K562 (cell line): ENCODE data around the gene TLE3. TPM values are rescaled to one million over a fixed set of nuclear protein-coding genes. Genes with fewer than 3 reads are reported as not detected.

Experiments used
- ATAC-seq: fragments of 200-7000 bp; cut with Tn5 transposase; 3 replicates; pipeline ENCODE4 v1.9.1; 2020; ENCODE audit warnings: moderate library complexity
- BruUV-seq: library from RNA; stranded (reverse); fragments of 400-500 nt; replicated peaks from 2 replicates; lab custom pipeline; 2021; lab: Mats Ljungman, UMichigan
- CTCF ChIA-PET: fragments of 300-600 bp; formaldehyde crosslinking; extraction: SDS; loops from one replicate; lab custom pipeline; 2021; ENCODE audit warnings: low intra/inter-chr PET ratio; lab: Yijun Ruan, JAX
- POLR2A ChIA-PET: fragments of 300-600, 350-650 bp; sonication (Branson Sonifier 250); formaldehyde crosslinking; extraction: SDS; loops from one replicate; lab custom pipeline; 2021; ENCODE audit warnings: antibody characterized with exemption, inconsistent platforms; lab: Yijun Ruan, JAX
- DNase-seq, 4 experiments: peaks; one replicate each; pipeline versions ENCODE4 v3.0.0 to v3.0.0-alpha.2; 2011 to 2018; ENCODE audit warnings: low spot score in 3 of 4, mixed read lengths in 3 of 4; ENCODE audit errors: extremely low read depth in 1 of 4
- FAIRE-seq: peaks from 2 replicates; lab custom pipeline; 2011; peaks lifted over from hg19 to GRCh38; lab: Jason Lieb, UNC
- H2AFZ ChIP-seq: 2 replicates; pipeline ENCODE4 v1.6.0; 2011; ENCODE audit warnings: low read depth, low read length, control low read depth, inconsistent platforms
- H3K27ac ChIP-seq: fragments of 200-600 bp; 3 replicates; pipeline ENCODE4 v1.8.0; 2011; ENCODE audit warnings: low read depth, mild to moderate bottlenecking, control low read depth, inconsistent platforms, low read length, moderate library complexity, mixed read lengths; ENCODE audit errors: extremely low read depth
- H3K27me3 ChIP-seq, 2 experiments: fragments of 300-600 bp in 1 of 2; 2 replicates in 1 of 2; 3 replicates in 1 of 2; pipeline versions ENCODE4 v1.6.0 to v1.8.0; 2011; ENCODE audit warnings: inconsistent platforms in 2 of 2, low read length in 2 of 2, mild to moderate bottlenecking in 1 of 2, mixed read lengths in 1 of 2, moderate library complexity in 1 of 2; ENCODE audit not compliant: control insufficient read depth in 2 of 2, insufficient read depth in 2 of 2
- H3K36me3 ChIP-seq: fragments of 300-600 bp; 3 replicates; pipeline ENCODE4 v1.8.0; 2011; ENCODE audit warnings: mild to moderate bottlenecking, low read length, inconsistent platforms; ENCODE audit not compliant: control insufficient read depth, insufficient read depth
- H3K4me1 ChIP-seq, 2 experiments: fragments of 200-600 bp in 1 of 2; replicated peaks in 1 of 2; 2 replicates in 1 of 2; 3 replicates in 1 of 2; pipeline versions ENCODE4 v1.5.1 to v1.8.0; 2011; ENCODE audit warnings: inconsistent platforms in 2 of 2, low read length in 2 of 2, mild to moderate bottlenecking in 1 of 2, mixed read lengths in 1 of 2, moderate library complexity in 1 of 2; ENCODE audit not compliant: control insufficient read depth in 2 of 2, insufficient read depth in 2 of 2
- H3K4me2 ChIP-seq: 2 replicates; pipeline ENCODE4 v1.6.1; 2011; ENCODE audit warnings: low read length, control low read depth, inconsistent platforms, mixed read lengths; ENCODE audit not compliant: insufficient read depth
- H3K4me3 ChIP-seq: fragments of 200-600 bp; sonication (generic), shearing (Covaris generic); 2 replicates; pipeline ENCODE4 v1.5.1; 2016; ENCODE audit warnings: control low read depth, inconsistent platforms
- H3K79me2 ChIP-seq: fragments of 200-600 bp; 3 replicates; pipeline ENCODE4 v1.8.0; 2011; ENCODE audit warnings: low read length, inconsistent platforms; ENCODE audit not compliant: control insufficient read depth, insufficient read depth
- H3K9ac ChIP-seq, 2 experiments: 2 replicates each; pipeline versions ENCODE4 v1.6.0 to v1.6.1; 2011; ENCODE audit warnings: low read depth in 2 of 2, low read length in 2 of 2, control low read depth in 1 of 2, inconsistent platforms in 1 of 2, mild to moderate bottlenecking in 1 of 2, mixed read lengths in 1 of 2; ENCODE audit not compliant: insufficient read depth in 1 of 2
- H3K9me1 ChIP-seq: one replicate; pipeline ENCODE4 v1.6.0; 2011; ENCODE audit warnings: inconsistent platforms, mild to moderate bottlenecking, low read length, moderate library complexity; ENCODE audit not compliant: control insufficient read depth, insufficient read depth
- H3K9me3 ChIP-seq: replicated peaks from 2 replicates; pipeline ENCODE4 v1.5.1; 2011; ENCODE audit warnings: low read depth, low read length, inconsistent platforms; ENCODE audit not compliant: control insufficient read depth, insufficient read depth
- H4K20me1 ChIP-seq: replicated peaks from 2 replicates; pipeline ENCODE4 v1.6.1; 2011; ENCODE audit warnings: low read length, inconsistent platforms, mixed read lengths; ENCODE audit not compliant: control insufficient read depth, insufficient read depth
- ASH1L ChIP-seq: fragments of 450-650 bp; IDR thresholded peaks from 2 replicates; pipeline ENCODE4 v1.6.1; 2018; ENCODE audit warnings: borderline replicate concordance, mild to moderate bottlenecking, low read depth; ENCODE audit not compliant: partially characterized antibody
- CHD1 ChIP-seq: fragments of 200-600 bp; sonication (generic); IDR thresholded peaks from one replicate; pipeline ENCODE4 v1.6.1; 2012; ENCODE audit warnings: mild to moderate bottlenecking, moderate library complexity, low read length, inconsistent platforms
- NONO ChIP-seq, 2 experiments: fragments of 200-400 bp in 1 of 2; fragments of 450-650 bp in 1 of 2; formaldehyde crosslinking in 1 of 2; IDR thresholded peaks; 2 replicates each; pipeline ENCODE4 v1.6.1; 2017; ENCODE audit warnings: low read depth in 2 of 2, mild to moderate bottlenecking in 2 of 2, moderate library complexity in 2 of 2, low read length in 1 of 2
- PHF8 ChIP-seq: fragments of 200-600 bp; sonication (generic); IDR thresholded peaks from 2 replicates; pipeline ENCODE4 v1.6.1; 2012; ENCODE audit warnings: mixed run types, mild to moderate bottlenecking, inconsistent platforms, low read length, moderate library complexity, borderline replicate concordance
- RFX7 ChIP-seq: fragments of 250-450 bp; sonication (Bioruptor Pico); IDR thresholded peaks from 2 replicates; pipeline ENCODE4 v1.5.1; 2021; ENCODE audit warnings: mild to moderate bottlenecking
- WGBS: fragments of 100-300 bp; shearing (Covaris generic); methylation state at CpG from one replicate; pipeline ENCODE4 v1.1.6; 2016; ENCODE audit warnings: low coverage, mixed read lengths; ENCODE audit not compliant: insufficient coverage; ENCODE audit errors: missing lambda C conversion rate; 5-methylcytosine and 5-hydroxymethylcytosine counted together
- in situ Hi-C: fragments of 300-500 bp; cut with MboI; formaldehyde crosslinking; loops from 4 replicates; pipeline ENCODE4 v1.15.0; 2018; ENCODE audit warnings: inconsistent platforms, mixed read lengths
- intact Hi-C: fragments of 100-400 bp; cut with micrococcal nuclease; formaldehyde crosslinking; loops from 2 replicates; pipeline ENCODE4 v1.14.2; 2022
- polyA plus RNA-seq, 8 experiments: library from polyadenylated mRNA; depleted of rRNA in 4 of 8; stranded (reverse) in 5 of 8; unstranded in 3 of 8; fragments of >200 nt; fragmentation: Nextera tagmentation in 2 of 8; fragmentation: Illumina TruSeq in 1 of 8; extraction: Ambion mirVana in 2 of 8; extraction: Trizol in 1 of 8; gene quantifications; 2 replicates each; pipeline versions ENCODE4 v1.2.1 to v1.2.3, GENCODE V29; 2011 to 2014; ENCODE audit warnings: inconsistent platforms in 1 of 8, missing spikeins in 1 of 8
- total RNA-seq, 7 experiments: library from RNA; depleted of rRNA in 6 of 7; stranded (reverse); fragments of >200 nt in 6 of 7; fragmentation: Illumina TruSeq in 2 of 7; extraction: Trizol in 2 of 7; gene quantifications; 2 replicates each; pipeline versions ENCODE4 v1.2.1 to v1.2.3, GENCODE V29; 2011 to 2021; ENCODE audit warnings: low replicate concordance in 1 of 7
- TF ChIP-seq, protein P1 (sequence below): fragments of 250-450 bp; sonication (Bioruptor Pico); IDR thresholded peaks from 2 replicates; pipeline ENCODE4 v1.5.0; 2020; ENCODE audit warnings: mild to moderate bottlenecking, borderline replicate concordance

TLE3 gene
- total and polyA plus RNA-seq, 9 of the 15 experiments (the other 6 are each of a cell fraction or from before 2014, with no cell fraction given): 1.5 to 84.2 (median 14.1) TPM

DNA sequence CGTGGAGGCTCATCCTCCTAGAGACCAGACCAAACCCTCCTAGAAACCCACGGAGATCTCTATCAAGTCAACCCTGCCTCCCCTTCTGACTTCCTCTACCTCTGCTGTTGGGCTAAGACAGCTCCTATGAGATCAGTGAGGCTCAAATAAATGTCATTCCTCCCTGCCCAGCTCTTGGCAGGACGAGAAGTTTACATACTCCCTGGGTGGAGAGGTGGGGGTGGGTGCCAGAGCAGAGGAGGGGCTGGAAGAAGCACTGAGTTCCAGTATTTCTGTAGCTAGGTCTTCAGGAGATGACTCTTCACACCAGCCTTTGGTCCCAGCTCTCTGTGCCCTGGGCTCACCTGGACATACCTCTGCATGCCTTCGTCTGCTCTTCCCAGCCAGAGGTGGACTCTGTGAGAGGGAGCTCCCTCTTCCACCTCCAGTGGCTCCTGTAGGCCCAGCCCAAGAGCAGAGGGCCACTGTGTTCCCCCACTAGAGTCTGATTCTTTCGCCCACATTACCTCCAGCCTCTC is 42.4 kb upstream of the TLE3 start:
- no peaks in the 10 kb centered on the region for H3K9me3 ChIP-seq
- BruUV-seq: no TSS peak
- CTCF ChIA-PET: no interaction called here
- H3K79me2 ChIP-seq: no peaks in the 10 kb centered on the region
- H3K36me3 ChIP-seq: no peaks in the 10 kb centered on the region
- peaks cover 0 to 6% of the 10 kb centered on the region in 2 experiments; a peak in 3 of 5 replicates for H3K4me1 ChIP-seq
- intact Hi-C loops (no loop called here), in situ Hi-C loops (no loop called here)
- H3K27ac ChIP-seq: no peak overlapping the region
- WGBS: 10% methylated on average over 5 of the region's 5 CpGs
- no peak overlapping the region for H2AFZ ChIP-seq
- FAIRE-seq: no peak
- POLR2A ChIA-PET: no interaction called here
- H3K27me3 ChIP-seq: peaks cover 23 to 65% of the 10 kb centered on the region in 2 experiments; a peak in 4 of 5 replicates
- no peak for DNase-seq
- no peaks in the 10 kb centered on the region for H3K9me1 ChIP-seq
- no peaks in the 10 kb centered on the region for H4K20me1 ChIP-seq
- H3K9ac ChIP-seq: no peak overlapping the region
- no peak overlapping the region for H3K4me3 ChIP-seq
- TF ChIP-seq PHF8: no peak
- TF ChIP-seq, protein P1, sequence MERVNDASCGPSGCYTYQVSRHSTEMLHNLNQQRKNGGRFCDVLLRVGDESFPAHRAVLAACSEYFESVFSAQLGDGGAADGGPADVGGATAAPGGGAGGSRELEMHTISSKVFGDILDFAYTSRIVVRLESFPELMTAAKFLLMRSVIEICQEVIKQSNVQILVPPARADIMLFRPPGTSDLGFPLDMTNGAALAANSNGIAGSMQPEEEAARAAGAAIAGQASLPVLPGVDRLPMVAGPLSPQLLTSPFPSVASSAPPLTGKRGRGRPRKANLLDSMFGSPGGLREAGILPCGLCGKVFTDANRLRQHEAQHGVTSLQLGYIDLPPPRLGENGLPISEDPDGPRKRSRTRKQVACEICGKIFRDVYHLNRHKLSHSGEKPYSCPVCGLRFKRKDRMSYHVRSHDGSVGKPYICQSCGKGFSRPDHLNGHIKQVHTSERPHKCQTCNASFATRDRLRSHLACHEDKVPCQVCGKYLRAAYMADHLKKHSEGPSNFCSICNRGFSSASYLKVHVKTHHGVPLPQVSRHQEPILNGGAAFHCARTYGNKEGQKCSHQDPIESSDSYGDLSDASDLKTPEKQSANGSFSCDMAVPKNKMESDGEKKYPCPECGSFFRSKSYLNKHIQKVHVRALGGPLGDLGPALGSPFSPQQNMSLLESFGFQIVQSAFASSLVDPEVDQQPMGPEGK (CRISPR knock-in tag): no peak
- no peak for TF ChIP-seq ASH1L
- TF ChIP-seq NONO (IDR thresholded peaks at IDR 0.05; ENCODE audit: low read depth in 2 of 2, low read length in 1 of 2): no peak
- TF ChIP-seq CHD1: no peak
- no peak for TF ChIP-seq RFX7 (CRISPR knock-in tag)
- ATAC-seq: no peak
- H3K4me2 ChIP-seq: no peak overlapping the region
